Activated CD8-positive, alpha-beta memory T cell treated with anti-CD3 and anti-CD28 coated beads for 36 hours (primary cell): ENCODE measurements around the gene CHFR. TPM values are rescaled to one million over a fixed set of nuclear protein-coding genes. Genes with fewer than 3 reads are reported as not detected.
"Not testable (repeated sequence)": the region's sequence is repeated elsewhere in the genome, so short reads cannot be mapped to it uniquely, and the experiment has no call there.

ENCODE experiments used
- CTCF ChIA-PET: fragments of 350-600 bp; sonication (Branson Sonifier 250); formaldehyde crosslinking; loops from one replicate; lab custom pipeline; 2021; ENCODE audit warnings: antibody characterized with exemption; lab: Charles Lee
- POLR2A ChIA-PET: fragments of 350-600 bp; sonication (Branson Sonifier 250); formaldehyde crosslinking; loops from one replicate; lab custom pipeline; 2021; ENCODE audit warnings: antibody characterized with exemption; lab: Charles Lee
- total RNA-seq, 2 experiments: library from RNA; stranded (reverse); gene quantifications; one replicate each; pipeline ENCODE4 v1.2.3, GENCODE V29; 2021

The CHFR gene
- total RNA-seq, 2 experiments from 2014 or later: 50.4 to 54.6 TPM

DNA sequence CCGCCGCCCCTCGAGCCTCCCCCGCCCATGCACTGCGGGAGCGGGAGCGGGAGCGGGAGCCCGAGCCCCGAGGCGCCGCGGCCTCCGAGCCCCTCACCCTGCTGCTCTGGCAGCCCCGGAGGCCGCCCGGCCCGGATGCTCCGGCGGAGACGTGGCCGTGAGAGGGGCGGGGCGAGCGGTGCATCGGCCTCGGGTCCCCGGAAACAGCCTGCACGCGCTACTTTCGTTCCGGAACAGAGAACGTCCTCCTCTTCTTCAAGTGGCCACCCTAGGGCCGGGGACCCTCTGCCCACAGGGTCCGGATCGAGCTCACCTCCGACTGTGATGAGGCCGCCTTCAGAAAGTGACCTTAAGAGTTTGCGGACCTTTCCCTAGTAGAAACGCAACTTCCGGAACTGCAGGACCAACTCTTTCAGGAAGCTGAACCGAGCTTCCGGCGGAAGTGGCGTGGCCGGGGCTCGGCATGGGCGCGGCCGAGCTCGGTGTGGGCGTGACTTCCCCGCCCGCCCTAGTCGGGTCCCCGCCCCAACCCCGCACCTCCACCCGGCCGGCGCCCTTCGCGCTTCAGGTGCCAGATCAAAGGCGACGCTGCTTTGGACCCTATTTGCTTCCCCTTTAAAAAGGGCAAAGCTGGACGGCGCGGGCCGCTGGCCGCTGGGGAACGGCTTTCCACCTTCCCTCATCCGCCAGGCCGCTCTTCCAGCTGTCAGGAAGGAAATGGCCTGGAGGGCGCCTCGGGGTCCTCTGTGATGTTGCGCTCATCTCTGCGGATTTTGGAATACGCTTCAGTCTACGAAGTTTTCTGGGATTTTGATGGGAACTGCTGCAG lies 58.5 kb downstream of the CHFR start, which contains the start of gene GOLGA3:
Gene GOLGA3 (minus strand): TSS at position 164 of the 829 bp plus-strand sequence. CDS start 6,741 bp downstream, outside the sequence.
- POLR2A ChIA-PET: interaction anchor here (0.8 to 0.9 kb wide), 2 partner anchors 44 to 59 kb away, joined by 3 read pairs; partner anchors contain the start of gene CHFR
- CTCF ChIA-PET: interaction anchor here (1.3 to 1.9 kb wide), 2 partner anchors 68 to 76 kb away, joined by 4 to 5 read pairs; no protein-coding TSS in a partner anchor

- POLR2A ChIA-PET: interaction anchor here (0.9 kb wide), 1 partner anchor 45 kb away, joined by 3 read pairs; no protein-coding TSS in a partner anchor
- CTCF ChIA-PET: interaction anchor here (1.3 to 1.9 kb wide), 2 partner anchors 68 to 77 kb away, joined by 4 to 5 read pairs; no protein-coding TSS in a partner anchor
Observed at GRCh38 chr12:132827763-132828703, 59.4 kb downstream of the CHFR start.

GRCh38 chr12:132825861-132826260 lies 61.5 kb downstream of the CHFR start:
- ChIA-PET CTCF (no interaction called here), POLR2A (no interaction called here)

DNA sequence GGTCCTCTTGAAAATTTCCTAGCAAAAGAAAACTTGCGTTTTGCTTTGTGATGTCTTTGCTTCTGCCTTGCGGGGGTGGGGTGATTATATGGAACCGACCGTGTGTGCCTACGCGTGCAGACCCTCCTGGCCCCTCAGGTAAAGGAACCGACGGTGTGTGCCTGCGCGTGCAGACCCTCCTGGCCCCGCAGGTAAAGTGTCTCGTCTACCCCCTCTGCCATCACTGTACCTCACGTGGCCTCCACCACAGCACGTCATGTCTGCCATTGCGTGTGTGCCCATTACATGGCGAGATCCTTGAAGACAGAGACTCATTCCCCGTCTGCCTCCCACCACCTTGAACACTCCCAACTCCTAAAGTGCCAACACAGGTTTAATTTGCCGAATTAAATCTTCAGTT lies 62.3 kb downstream of the CHFR start:
- ChIA-PET POLR2A (no interaction called here), CTCF (interaction anchor here (1.3 kb wide), 1 partner anchor 79 kb away, joined by 5 read pairs; no protein-coding TSS in a partner anchor)

- ChIA-PET CTCF (interaction anchor here (1.3 kb wide), 1 partner anchor 80 kb away, joined by 5 read pairs; no protein-coding TSS in a partner anchor), POLR2A (no interaction called here)
Observed at GRCh38 chr12:132824053-132824452, 63.4 kb downstream of the CHFR start.

- POLR2A ChIA-PET: no interaction called here
- CTCF ChIA-PET: no interaction called here
Observed at GRCh38 chr12:132818562-132818961, 68.8 kb downstream of the CHFR start.

DNA sequence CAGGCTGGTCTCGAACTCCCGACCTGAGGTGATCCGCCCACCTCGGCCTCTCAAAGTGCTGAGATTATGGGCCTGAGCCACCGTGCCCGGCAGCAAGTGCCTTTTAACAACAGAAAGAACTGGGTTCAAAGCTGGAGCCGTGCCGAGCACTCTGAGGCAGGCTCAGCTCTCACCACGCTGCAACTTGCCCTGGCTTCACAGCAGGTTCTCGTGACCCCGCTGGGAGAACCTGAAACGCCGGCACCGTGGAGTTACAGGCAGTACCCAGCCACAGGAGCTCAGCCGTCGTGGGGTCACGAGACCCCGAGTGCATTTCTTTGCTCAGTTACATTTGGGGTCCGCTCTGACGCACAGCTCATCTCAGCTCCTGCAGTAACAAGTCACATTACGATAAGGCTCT lies 73.2 kb downstream of the CHFR start:
- POLR2A ChIA-PET: no interaction called here
- CTCF ChIA-PET: no interaction called here

DNA sequence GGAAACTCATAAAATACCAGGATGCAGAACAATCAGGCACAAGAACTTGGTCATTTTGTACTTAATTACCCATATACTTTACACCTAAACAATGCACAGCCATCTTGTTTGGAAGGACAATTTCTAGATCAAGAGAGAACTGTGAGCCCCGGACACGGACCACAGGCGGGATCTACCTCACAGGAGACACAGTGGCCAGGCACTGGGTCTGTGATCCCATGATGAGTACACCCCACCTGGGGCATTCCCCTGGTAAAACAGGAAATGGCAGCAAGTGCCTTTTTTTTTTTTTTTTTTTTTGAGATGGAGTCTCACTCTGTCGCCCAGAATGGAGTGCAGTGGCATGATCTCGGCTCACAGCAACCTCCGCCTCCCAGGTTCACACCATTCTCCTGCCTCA lies 74.0 kb downstream of the CHFR start:
- ChIA-PET CTCF (no interaction called here), POLR2A (no interaction called here)

- POLR2A ChIA-PET: no interaction called here
- CTCF ChIA-PET: no interaction called here
Observed at GRCh38 chr12:132812631-132813305, 74.6 kb downstream of the CHFR start.

DNA sequence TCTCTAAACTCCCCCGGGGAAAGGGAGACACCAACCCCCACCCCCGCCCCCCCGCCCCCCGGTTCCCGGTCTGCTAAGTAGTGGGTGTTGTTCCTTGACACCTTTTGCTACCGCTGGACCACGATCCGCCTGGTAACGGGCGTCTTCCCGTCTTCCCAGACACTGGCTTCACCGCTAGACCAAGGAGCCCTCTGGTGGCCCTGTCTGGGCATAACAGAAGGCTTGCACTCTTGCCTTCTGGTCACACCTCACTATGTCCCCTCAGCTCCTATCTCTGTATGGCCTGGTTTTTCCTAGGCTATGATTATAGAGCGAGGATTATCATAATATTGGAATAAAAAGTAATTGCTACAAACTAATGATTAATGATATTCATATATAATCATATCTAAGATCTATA lies 78.0 kb downstream of the CHFR start:
- CTCF ChIA-PET: not testable (repeated sequence)

DNA sequence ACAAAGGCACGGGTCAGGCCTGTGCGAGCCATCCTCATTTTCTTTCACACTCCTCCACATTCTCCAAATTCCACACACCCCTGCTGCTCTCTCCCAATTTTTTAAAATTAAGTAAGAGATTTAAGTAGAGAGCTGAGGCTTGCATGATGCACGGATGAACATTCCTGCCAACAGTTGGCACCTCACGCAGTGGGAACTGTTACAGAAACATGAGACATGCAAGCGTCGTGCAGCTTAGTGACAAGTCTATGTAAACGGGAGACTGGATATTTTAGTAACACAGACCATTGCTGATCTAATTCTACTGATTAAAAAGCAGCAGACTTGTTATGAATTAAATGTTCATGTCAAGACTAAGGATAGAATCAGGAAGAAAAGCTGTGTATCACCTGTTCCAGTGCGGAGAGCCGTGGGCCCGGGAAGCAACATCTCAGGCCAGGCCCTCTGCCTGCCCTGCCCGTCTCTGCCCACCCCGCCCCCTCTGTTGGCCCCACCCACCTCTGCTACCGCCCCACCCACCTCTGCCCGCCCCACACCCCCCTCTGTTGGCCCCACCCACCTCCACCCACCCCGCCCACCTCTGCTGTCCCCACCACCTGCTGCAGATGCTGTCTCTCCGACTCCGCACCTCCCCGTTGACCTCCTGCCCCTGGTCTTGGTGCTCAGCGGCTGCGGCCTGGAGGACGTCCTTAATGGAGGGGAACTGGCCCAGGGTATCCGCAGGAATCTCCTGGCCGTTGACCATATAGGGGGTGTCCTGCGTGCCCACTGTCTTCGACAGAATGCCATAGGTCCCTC lies 79.9 kb downstream of the CHFR start:
- CTCF ChIA-PET: no interaction called here
- POLR2A ChIA-PET: no interaction called here

More for the DNA sequence above, 78.0 kb downstream of the CHFR start:
- POLR2A ChIA-PET: not testable (repeated sequence)

DNA sequence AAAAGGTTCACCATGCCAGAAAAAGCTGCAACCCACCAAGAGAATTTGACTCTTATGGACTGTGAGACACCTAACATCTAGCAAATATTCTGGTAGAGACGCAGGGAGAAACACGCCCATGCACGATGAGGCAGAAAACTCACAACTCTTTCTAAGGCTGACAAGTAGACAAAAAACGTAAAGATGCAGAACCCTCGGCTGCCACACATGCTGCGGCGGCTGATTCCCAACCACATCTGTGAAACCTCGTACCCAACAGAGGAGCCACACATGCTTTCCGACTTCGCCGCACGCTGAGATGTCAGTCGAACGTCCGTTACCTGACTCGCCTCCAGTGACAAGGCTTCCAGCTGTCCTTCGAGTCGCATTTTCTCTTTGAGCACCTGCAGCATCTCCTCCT lies 80.5 kb downstream of the CHFR start:
- ChIA-PET POLR2A (no interaction called here), CTCF (no interaction called here)

- POLR2A ChIA-PET: no interaction called here
- CTCF ChIA-PET: no interaction called here
Observed at GRCh38 chr12:132804426-132804861, 83.0 kb downstream of the CHFR start.

- CTCF ChIA-PET: no interaction called here
- POLR2A ChIA-PET: no interaction called here
Observed at GRCh38 chr12:132803888-132804287, 83.5 kb downstream of the CHFR start.

GRCh38 chr12:132803125-132803524 lies 84.3 kb downstream of the CHFR start:
- POLR2A ChIA-PET: no interaction called here
- CTCF ChIA-PET: no interaction called here

GRCh38 chr12:132801741-132802140 lies 85.7 kb downstream of the CHFR start:
- CTCF ChIA-PET: no interaction called here
- POLR2A ChIA-PET: no interaction called here

DNA sequence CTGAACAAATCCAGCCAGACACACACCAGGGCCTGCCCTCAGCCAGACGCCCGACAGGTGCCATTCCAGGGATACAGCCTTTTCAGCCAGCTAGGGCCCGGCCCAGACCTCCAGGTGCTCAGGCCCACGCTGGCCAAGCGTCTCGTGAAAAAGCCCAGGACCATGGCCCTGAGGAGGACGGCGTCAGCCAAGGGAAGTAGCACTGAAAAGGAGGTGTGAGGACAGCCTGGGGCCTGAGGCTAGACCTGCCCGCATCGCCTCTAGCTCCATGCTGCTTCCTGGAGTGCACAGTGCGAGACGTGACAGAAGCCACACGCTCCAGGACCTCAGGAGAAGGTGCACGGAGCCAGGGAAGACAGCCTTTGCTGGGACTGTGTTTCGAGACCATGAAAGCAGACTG lies 88.6 kb downstream of the CHFR start:
- ChIA-PET CTCF (no interaction called here), POLR2A (no interaction called here)

GRCh38 chr12:132797820-132798570 lies 89.4 kb downstream of the CHFR start:
- ChIA-PET POLR2A (no interaction called here), CTCF (no interaction called here)
